Epithelial cell of prostate (primary cell): ENCODE results near the gene DAP3.
A peak's percentile ranks its signal among the peaks of the same experiment; 100 is the strongest.
"Not testable (repeated sequence)": the region's sequence is repeated elsewhere in the genome, so short reads cannot be mapped to it uniquely, and the experiment has no call there.

Experiments
- DNase-seq: peaks from one replicate; pipeline ENCODE4 v3.0.0-alpha.2; 2011; ENCODE audit warnings: low read depth, low spot score
- H3K27ac ChIP-seq: fragments of 450-650 bp; 2 replicates; pipeline ENCODE4 v1.5.1; 2017; ENCODE audit warnings: mild to moderate bottlenecking

DAP3 gene

GRCh38 chr1:155715056-155715455, 26.2 kb downstream of the DAP3 start:
- H3K27ac ChIP-seq, DNase-seq: not testable (repeated sequence)

GRCh38 chr1:155715777-155716176, 26.9 kb downstream of the DAP3 start:
- no peak overlapping the region for H3K27ac ChIP-seq
- DNase-seq, result no peak

GRCh38 chr1:155717041-155717440, 28.1 kb downstream of the DAP3 start:
- DNase-seq, result no peak
- no peak overlapping the region for H3K27ac ChIP-seq

GRCh38 chr1:155718524-155719115, 29.7 kb downstream of the DAP3 start:
- H3K27ac ChIP-seq, DNase-seq: not testable (repeated sequence)

GRCh38 chr1:155719703-155720102, 30.8 kb downstream of the DAP3 start:
- no peak for DNase-seq
- no peak overlapping the region for H3K27ac ChIP-seq

GRCh38 chr1:155725142-155725541, 36.3 kb downstream of the DAP3 start:
- no peak overlapping the region for H3K27ac ChIP-seq
- no peak for DNase-seq

- no peak overlapping the region for H3K27ac ChIP-seq
- peak; percentile 12 for DNase-seq
Measured at GRCh38 chr1:155729031-155729898, 40.4 kb downstream of the DAP3 start.

- no peak for DNase-seq
- no peak overlapping the region for H3K27ac ChIP-seq
Measured at GRCh38 chr1:155740995-155741394, 52.1 kb downstream of the DAP3 start.

- H3K27ac ChIP-seq, result no peak overlapping the region
Measured at GRCh38 chr1:155741908-155742307, 53.0 kb downstream of the DAP3 start.

GRCh38 chr1:155744711-155745283, 55.9 kb downstream of the DAP3 start:
- DNase-seq, result no peak
- H3K27ac ChIP-seq, result peak overlapping the region; percentile 44

More at GRCh38 chr1:155741908-155742307, 53.0 kb downstream of the DAP3 start:
- DNase-seq, result no peak

- H3K27ac ChIP-seq, result peak overlapping the region; percentile 44
- peak; percentile 92 for DNase-seq
Measured at GRCh38 chr1:155745284-155746228, 56.7 kb downstream of the DAP3 start.

- H3K27ac ChIP-seq, DNase-seq: not testable (repeated sequence)
Measured at GRCh38 chr1:155747586-155747985, 58.7 kb downstream of the DAP3 start.

- not testable (repeated sequence) for DNase-seq, H3K27ac ChIP-seq
Measured at GRCh38 chr1:155748141-155748540, 59.2 kb downstream of the DAP3 start.

- not testable (repeated sequence) for DNase-seq
- peak overlapping the region; percentile 98 for H3K27ac ChIP-seq
Measured at GRCh38 chr1:155759017-155759416, 70.1 kb downstream of the DAP3 start.

GRCh38 chr1:155759966-155760630, 71.2 kb downstream of the DAP3 start:
- peak; percentile 40 for DNase-seq
- peak overlapping the region; percentile 98 for H3K27ac ChIP-seq

- DNase-seq, result peak; percentile 34
- H3K27ac ChIP-seq, result peak overlapping the region; percentile 98
Measured at GRCh38 chr1:155760751-155761475, 72.0 kb downstream of the DAP3 start.

GRCh38 chr1:155761736-155762405, 73.0 kb downstream of the DAP3 start:
- no peak for DNase-seq
- H3K27ac ChIP-seq, result peak overlapping the region; percentile 98

GRCh38 chr1:155763090-155763815, 74.4 kb downstream of the DAP3 start:
- peak; percentile 80 for DNase-seq
- H3K27ac ChIP-seq, result peak overlapping the region; percentile 98
